Posterior cingulate gyrus (tissue), 11 donors: Measurements from ENCODE around the gene PKM.

Experiments
- DNase-seq, 10 donors: peaks; one replicate each; pipeline versions ENCODE4 v3.0.0 to v3.0.0-alpha.2; 2020 to 2021; ENCODE audit warnings: mixed read lengths in 3 of 10
- intact Hi-C: fragments of 100-400 bp; cut with DNase I; formaldehyde crosslinking; loops from one replicate; pipeline ENCODE4 v1.15.1; 2023

Gene PKM

DNA sequence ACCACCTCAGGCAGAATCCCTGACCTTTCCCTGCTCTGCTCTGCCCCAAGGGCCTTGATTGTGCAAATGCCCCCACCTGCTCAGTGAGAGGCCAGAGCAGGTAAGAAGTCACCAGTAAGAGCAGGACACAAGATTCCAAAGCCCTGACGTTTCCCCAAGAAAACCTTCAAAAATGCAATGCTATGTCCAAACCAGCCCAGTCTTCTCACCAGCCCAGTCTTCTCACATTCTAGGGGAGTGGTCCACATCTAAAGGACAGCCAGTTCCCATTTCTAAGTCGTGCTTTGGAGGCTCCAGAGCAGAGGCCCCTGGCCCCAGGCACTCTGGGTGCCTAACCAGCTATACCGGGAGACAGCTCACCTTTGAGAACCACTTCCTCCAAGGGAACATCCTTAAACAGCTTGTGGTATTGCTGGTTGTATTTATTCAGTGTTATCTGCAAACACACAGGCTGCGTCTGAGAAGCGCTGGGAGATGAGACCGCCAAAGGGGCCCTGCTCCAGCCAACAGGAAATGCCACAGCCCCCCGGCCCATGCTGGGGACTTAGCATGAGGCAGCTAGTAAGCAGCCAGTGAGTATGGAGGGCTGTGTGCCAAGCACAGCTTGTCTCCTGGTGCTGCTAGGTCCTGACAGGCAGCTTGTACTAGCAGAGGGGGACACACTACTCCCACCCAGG, 62.7 kb downstream of the PKM start:
- DNase-seq = no peak
- intact Hi-C loops = no loop called here

DNA sequence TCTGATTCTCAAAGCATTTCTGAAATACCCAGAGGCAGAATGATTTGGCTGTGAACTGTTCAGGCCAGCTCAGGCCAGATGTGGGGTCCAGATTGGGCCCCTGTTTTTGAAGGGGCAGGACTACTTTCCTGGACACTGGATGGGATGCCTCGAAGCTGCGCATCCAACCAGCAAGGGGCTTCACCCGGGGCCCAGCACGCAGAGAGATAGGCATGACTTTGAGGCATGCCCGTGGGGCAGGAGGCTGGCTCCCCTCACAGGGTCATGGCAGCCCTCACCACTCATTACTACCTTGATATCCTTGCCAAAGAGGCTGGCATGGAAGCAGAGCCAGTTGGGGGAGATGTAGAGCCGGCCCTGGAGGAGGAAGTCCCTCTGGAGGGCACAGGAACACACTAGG, 63.5 kb downstream of the PKM start:
- no peak for DNase-seq
- intact Hi-C loops = no loop called here

DNA sequence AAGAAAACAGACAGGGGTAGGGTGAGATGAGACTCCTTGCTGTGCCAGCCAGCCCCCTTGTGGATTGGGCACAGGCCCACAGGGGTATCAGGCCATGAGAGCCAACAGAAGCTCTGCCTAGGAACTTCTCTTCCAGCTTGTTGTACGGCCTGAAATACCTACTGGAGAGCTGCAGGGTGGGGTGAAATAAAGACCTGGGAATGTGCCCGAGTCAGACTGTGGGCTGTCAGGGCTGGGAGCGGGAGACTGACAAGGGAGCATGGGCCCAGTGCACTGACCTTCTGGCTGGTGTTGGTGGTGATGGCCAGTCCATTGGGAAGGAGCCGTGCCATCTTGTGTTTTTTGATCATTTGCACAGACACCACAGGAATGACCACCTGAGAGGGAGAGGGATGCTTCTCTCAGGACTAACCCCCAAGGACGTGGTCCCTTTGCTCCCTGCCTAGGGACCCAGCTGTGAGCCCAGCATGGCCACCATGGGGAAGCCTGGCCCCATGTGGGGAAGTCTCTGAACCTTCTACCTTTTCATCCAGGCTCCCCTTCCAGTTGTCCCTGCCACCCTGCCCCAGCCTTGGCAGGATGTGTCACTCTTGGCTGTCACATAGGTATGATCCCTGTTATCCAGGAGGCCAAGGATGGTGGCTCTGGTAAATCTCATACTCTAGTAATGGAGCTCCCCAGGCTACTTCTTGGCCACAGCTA, 64.1 kb downstream of the PKM start:
- no peak for DNase-seq
- intact Hi-C loops = no loop called here

DNA sequence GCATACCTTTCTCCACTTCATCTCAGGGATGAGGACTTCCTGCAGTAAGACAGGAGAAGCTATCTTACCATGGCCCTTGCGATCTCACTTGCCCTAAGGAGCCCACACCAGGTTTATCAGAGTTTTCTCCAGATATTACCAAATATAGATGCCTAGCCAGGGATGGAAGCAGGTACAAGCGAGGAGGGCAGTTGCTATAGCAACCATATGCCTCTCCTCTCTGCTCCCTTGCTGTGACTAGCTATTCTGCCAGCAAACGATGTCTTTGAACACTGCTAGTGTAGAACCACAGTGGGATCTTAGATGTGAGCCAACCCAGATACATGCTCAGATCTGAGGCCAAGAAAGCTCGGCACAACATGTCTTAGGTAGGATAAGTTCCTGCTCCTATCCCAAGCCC, 67.3 kb downstream of the PKM start:
- intact Hi-C loops = no loop called here
- DNase-seq = peak in 2 of 10 donors; percentile 23 to 81

DNA sequence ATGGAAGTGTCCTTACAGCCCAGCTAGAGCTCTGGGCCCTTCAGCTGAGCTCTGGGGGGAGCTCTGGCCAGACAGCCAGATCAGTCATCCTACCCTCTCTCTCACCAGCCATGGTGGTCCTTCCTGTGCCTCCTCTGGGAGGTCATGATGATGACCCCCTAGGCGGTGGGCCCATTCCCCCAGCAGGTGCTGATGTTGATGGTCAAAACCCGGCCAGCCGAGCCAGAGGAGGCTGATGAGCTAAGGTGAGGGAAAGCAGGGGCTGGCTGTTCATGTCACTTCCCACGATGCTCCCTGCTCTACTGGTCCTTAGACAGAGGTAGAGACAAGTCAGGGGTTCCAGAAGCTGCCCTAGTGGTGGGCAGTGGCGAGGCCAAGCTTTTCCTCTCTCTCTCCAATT, 68.4 kb downstream of the PKM start:
- intact Hi-C loops = no loop called here
- DNase-seq = peak in 1 of 10 donors; percentile 75

DNA sequence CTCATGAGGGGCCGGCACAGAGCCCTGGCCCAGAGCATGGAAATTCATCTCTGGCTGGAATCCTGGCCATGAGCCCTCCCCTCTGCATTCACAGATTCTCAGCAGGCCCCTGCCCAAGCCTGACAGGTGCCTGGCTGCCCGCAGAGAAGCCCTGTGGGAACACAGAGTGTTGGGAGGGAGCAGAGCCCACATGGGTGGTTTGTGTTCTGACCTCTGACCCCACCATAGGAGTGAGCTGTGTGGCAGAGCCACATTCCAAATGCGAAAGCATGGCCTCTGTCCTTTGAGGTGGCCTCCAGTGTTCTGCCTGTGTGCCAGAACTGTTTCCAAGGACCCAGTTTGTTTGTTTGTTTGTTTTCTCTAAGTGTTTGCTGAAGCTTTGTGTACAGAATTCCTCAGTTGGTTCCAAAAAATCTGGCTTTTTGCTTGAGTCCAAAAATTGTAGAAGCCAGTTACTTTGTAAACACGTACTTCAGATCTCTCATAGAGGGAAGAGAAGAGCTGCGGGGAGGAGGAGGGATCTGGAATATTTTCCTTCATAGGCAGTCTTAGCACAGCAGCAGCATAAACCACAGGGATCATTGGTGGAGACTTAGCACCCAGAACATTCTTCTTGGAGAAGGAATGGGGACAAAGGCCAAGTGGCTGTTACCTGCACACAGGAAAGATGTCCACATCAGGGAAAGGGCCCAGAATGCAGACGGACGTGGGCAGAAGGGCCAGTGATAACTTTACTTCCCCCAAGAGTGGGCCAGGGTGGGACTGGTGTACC, 69.4 kb downstream of the PKM start:
- intact Hi-C loops = no loop called here

DNA sequence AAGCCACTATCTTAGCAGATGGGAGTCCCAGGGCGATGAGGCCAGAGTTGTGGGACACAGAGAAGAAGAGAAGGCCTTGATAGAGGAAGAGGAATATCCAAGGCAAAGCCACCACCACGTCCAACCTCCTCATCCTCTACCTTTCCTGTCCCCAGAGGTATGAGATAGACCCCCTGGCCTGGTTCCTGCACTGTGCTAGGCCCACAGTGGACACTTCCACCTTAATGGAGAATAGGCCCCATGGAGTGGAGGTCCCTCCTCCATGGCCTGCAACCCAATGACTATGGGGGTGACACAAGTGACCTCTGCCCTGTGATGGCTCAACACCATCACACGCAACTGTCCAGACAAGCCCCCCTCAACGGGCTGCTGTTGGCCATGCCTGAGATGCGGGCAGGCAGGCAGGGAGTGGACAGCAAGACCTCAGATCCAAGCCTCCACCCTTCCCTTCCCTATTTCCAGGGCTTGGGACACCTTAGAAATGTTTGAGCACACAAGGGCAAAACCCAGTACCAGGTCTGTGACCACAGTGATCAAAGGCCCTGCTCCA, 70.2 kb downstream of the PKM start:
- intact Hi-C loops = no loop called here
- DNase-seq = no peak

More for the DNA sequence above, 69.4 kb downstream of the PKM start:
- DNase-seq = no peak

DNA sequence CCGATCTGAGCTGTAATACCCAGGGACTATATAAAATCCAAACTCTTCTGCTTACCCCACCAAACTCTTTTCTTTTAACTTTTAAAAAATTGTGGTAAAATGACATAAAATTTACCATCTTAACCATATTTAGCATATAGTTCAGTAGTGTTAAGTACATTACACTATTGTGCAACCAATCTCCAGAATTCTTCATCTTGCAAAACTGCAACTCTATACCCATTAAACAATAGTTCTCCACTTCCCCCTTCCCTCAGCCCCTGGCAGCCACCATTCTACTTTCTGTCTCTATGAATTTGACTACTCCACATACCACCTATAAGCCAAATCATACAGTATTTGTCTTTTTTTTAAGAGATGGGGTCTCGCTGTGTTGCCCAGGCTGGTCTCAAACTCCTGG, 74.1 kb downstream of the PKM start:
- DNase-seq = no peak
- intact Hi-C loops = loop anchor here (2.0 kb wide), 1 partner anchor 412 kb away; no protein-coding TSS in a partner anchor

DNA sequence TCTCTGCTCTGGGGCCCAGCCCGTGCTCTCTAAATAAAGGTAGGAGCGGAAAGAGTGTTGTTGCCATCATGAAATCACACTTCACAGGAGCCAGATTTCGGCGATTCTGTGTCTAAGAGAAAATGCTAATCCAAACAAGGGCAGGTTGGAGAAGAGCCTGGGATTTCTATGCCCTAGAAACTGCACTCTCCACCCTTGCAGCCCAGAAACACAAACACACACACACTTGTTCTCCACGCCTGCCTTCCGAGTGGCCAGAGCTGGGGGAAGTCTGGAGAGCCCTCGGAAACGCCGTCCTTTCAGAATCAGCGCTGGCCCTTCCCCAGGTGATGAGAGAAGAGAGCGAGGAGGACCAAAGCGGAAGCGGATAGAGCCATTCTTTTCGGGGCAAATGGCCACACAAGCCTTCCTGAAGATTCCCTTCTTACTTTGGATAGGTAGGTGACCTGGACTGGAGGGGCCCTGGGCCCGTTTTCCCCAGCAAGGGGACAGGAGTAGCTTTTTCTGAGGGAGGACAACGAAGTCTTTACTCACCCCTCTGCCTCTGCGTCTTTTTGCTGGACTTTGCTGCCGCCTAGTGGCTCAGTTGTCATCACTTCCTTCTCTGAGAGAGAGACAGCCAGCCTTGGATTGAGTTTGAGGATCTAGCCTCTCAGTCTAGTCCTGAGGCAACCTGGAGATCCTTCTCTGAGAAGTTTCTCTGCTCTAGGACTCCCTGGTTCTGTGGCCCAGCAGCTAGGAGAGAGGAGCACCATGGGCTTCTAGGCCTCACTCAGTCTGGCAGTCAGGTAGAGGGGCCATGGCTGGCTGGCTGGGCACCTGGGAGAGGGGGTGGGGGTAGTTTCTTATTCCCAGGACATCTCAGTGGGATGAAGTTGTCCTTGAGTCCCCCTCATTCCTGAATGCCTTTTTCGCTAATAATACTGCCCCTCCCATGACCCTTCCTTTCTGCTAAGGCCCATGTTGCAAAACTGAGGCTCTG, 75.1 kb downstream of the PKM start:
- intact Hi-C loops = loop anchor here (1.0 to 2.0 kb wide), 2 partner anchors 376 to 411 kb away; no protein-coding TSS in a partner anchor

DNA sequence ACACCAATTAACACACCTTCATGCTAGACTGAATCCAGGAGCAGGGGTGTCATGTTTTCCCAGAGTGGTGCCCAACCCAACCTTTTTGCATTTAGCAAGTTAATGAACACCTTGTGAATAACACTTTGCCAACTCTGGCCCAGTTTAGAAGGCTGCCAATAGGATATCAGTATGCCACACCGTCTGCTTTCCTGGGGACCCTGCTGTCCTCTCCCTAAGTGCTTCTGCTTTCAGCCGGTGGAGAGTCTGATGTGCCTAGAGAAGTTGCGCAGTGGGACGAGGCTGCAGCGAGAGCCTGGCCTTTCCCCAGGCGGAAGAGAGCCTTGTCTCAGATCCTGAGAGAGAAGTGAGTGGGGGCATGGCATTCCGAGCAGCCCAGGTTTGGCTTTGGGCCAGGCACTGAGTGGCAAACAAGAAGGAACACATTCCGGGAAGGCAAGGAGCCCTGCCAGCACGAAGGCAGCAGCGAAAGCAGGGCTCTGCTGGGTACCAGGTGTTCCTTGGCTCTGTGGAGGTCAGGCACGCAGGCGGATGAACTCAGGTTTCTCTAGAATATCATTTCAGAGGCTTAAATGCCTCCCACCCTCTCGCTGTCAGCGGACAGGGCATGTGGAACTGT, 75.9 kb downstream of the PKM start:
- intact Hi-C loops = loop anchor here (1.0 kb wide), 1 partner anchor 375 kb away; no protein-coding TSS in a partner anchor
- peak; percentile 50 to 95 (median 73) for DNase-seq

More for the DNA sequence above, 75.1 kb downstream of the PKM start:
- DNase-seq = peak; percentile 78 to 97 (median 91)

DNA sequence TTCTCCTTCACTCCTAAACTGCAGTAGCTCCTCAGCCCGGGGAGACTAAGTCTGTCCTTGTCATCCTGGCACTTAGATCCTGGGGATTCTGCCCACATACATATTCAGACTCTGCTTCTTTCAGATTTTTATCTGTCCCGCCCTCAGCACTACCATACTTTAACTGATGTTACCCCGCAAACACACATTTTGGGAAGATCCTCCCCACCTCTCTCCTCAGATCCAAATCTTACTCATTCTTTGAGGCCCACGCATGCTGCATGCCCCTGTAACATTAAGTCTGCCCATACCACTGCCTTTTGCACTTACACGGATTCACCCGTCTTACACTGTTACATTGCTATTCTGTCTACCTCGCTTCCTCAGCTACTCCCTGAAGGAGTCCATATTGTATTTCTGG, 76.7 kb downstream of the PKM start:
- intact Hi-C loops = no loop called here
- DNase-seq = no peak

DNA sequence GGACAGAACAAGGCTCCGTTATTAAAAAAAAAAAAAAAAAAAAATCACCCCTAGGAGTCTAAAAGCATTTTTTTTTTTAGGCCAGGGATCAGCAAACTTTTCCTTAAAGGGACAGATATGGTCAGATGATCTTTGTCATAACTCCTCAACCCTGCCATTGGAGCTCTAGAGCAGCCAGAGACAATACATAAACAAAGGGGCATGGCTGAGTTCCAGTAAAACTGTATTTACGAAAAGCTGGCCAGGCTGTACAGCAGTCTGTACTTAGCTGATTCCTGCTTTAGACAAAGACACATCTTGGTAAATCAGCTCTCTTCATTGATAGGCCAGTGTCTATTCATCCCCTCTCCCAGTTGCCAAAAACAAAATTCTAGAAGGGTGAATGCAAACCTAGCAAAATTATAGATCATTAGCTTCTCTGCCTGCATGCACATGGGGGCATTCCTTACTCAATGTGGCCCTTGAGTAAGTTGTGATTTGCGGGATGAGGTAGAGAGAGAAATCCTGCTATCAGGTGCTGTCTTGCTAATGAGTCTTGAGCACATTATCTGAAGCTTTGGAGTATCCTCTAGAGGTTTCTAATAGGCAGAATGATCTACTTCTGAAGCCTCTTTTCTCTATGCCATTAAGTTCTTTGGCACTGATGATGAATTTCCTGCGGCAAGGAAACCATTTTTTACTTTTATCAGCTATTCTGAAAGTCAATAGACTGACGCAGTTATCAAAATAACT, 77.6 kb downstream of the PKM start:
- intact Hi-C loops = no loop called here
- DNase-seq = no peak
